Prostate gland (tissue), 2 donors: Measurements from ENCODE around the gene PHF21B. TPM values are rescaled to one million over a fixed set of nuclear protein-coding genes. Genes with fewer than 3 reads are reported as not detected.

ENCODE experiments used
- DNase-seq: peaks from one replicate; pipeline ENCODE4 v3.0.0-alpha.2; 2019; ENCODE audit warnings: low spot score
- H3K27ac ChIP-seq, 2 donors: fragments of 200-600 bp; sonication (generic); 2 replicates each; pipeline ENCODE4 v1.5.1; 2017 to 2019
- H3K27me3 ChIP-seq: fragments of 200-600 bp; sonication (generic); replicated peaks from 2 replicates; pipeline ENCODE4 v1.5.1; 2019; ENCODE audit not compliant: insufficient read depth
- H3K36me3 ChIP-seq, 2 donors: fragments of 200-600 bp; sonication (generic); 1 replicate in 1 of 2; 2 replicates in 1 of 2; pipeline versions ENCODE4 v1.5.1 to v1.8.1; 2017 to 2019
- H3K4me1 ChIP-seq: fragments of 200-600 bp; sonication (generic); replicated peaks from 2 replicates; pipeline ENCODE4 v1.5.1; 2019
- H3K4me3 ChIP-seq, 2 donors: fragments of 200-600 bp; sonication (generic); 2 replicates each; pipeline ENCODE4 v1.5.1; 2017 to 2019
- H3K9me3 ChIP-seq: fragments of 200-600 bp; sonication (generic); 2 replicates; pipeline ENCODE4 v1.5.1; 2017
- CTCF ChIP-seq, 4 experiments: fragments of 200-600 bp in 2 of 4; fragments of 450-650 bp in 2 of 4; sonication (generic) in 2 of 4; IDR thresholded peaks; 1 replicate in 3 of 4; 2 replicates in 1 of 4; pipeline ENCODE4 v1.5.1; 2016 to 2019; ENCODE audit warnings: antibody characterized with exemption in 4 of 4, mild to moderate bottlenecking in 2 of 4, moderate library complexity in 2 of 4
- POLR2A ChIP-seq: fragments of 450-650 bp; IDR thresholded peaks from one replicate; pipeline ENCODE4 v1.6.1; 2016; ENCODE audit warnings: antibody characterized with exemption, mild to moderate bottlenecking
- POLR2AphosphoS5 ChIP-seq: sonication (generic); formaldehyde crosslinking; IDR thresholded peaks from one replicate; pipeline ENCODE4 v1.6.1; 2017; ENCODE audit warnings: antibody characterized with exemption
- WGBS: methylation state at CpG from one replicate; pipeline ENCODE4 v1.1.5; 2018; 5-methylcytosine and 5-hydroxymethylcytosine counted together
- intact Hi-C: fragments of 100-400 bp; cut with DNase I; formaldehyde crosslinking; loops from one replicate; pipeline ENCODE4 v1.14.2; 2022
- total RNA-seq, 2 donors: library from RNA; depleted of rRNA; stranded (reverse); fragments of >200 nt; gene quantifications; one replicate each; pipeline ENCODE4 v1.1.0, GENCODE V29; 2016

PHF21B gene
- total RNA-seq, 2 donors from 2014 or later: 9.7 to 27.3 TPM

- H3K27ac ChIP-seq: no peak overlapping the region
- intact Hi-C loops: no loop called here
- no peak overlapping the region for H3K4me3 ChIP-seq
- H3K27me3 ChIP-seq: peaks cover 2% of the 10 kb centered on the region
- TF ChIP-seq POLR2AphosphoS5 (no peak), CTCF (IDR thresholded peaks at IDR 0.05) (no peak), POLR2A (no peak)
- WGBS: 38% methylated on average over 7 of the region's 7 CpGs
- no peaks in the 10 kb centered on the region for H3K4me1 ChIP-seq
- no peaks in the 10 kb centered on the region for H3K36me3 ChIP-seq
- DNase-seq: no peak
- no peaks in the 10 kb centered on the region for H3K9me3 ChIP-seq
Observed at GRCh38 chr22:45045208-45045607, 35.4 kb upstream of the PHF21B start.

GRCh38 chr22:45042263-45042662 is 32.5 kb upstream of the PHF21B start:
- no peak for TF ChIP-seq CTCF (IDR thresholded peaks at IDR 0.05)
- TF ChIP-seq POLR2AphosphoS5: no peak
- no peak for TF ChIP-seq POLR2A
- H3K27me3 ChIP-seq: no peaks in the 10 kb centered on the region
- H3K4me3 ChIP-seq: no peak overlapping the region
- intact Hi-C loops: no loop called here
- no peak for DNase-seq
- no peaks in the 10 kb centered on the region for H3K36me3 ChIP-seq
- H3K4me1 ChIP-seq: no peaks in the 10 kb centered on the region
- H3K9me3 ChIP-seq: no peaks in the 10 kb centered on the region
- WGBS: 67% methylated on average over 8 of the region's 8 CpGs
- no peak overlapping the region for H3K27ac ChIP-seq

GRCh38 chr22:45039133-45039532 is 29.3 kb upstream of the PHF21B start:
- Histone ChIP-seq H3K4me1 (no peaks in the 10 kb centered on the region), H3K36me3 (no peaks in the 10 kb centered on the region), H3K4me3 (no peak overlapping the region), H3K27me3 (peaks cover 5% of the 10 kb centered on the region), H3K27ac (no peak overlapping the region), H3K9me3 (no peaks in the 10 kb centered on the region)
- intact Hi-C loops: no loop called here
- 70% methylated on average over 8 of the region's 8 CpGs for WGBS
- TF ChIP-seq CTCF (IDR thresholded peaks at IDR 0.05): no peak
- no peak for TF ChIP-seq POLR2A
- TF ChIP-seq POLR2AphosphoS5: no peak
- DNase-seq: no peak

GRCh38 chr22:45036154-45036553 is 26.3 kb upstream of the PHF21B start:
- no peak overlapping the region for H3K27ac ChIP-seq
- DNase-seq: no peak
- H3K4me1 ChIP-seq: no peaks in the 10 kb centered on the region
- WGBS: 24% methylated on average over 15 of the region's 15 CpGs
- TF ChIP-seq POLR2AphosphoS5 (no peak), CTCF (IDR thresholded peaks at IDR 0.05) (no peak), POLR2A (no peak)
- peaks cover 5% of the 10 kb centered on the region for H3K27me3 ChIP-seq
- intact Hi-C loops: no loop called here
- no peaks in the 10 kb centered on the region for H3K36me3 ChIP-seq
- no peaks in the 10 kb centered on the region for H3K9me3 ChIP-seq
- no peak overlapping the region for H3K4me3 ChIP-seq

GRCh38 chr22:45034821-45035220 is 25.0 kb upstream of the PHF21B start:
- Histone ChIP-seq H3K27ac (no peak overlapping the region), H3K4me3 (no peak overlapping the region), H3K36me3 (no peaks in the 10 kb centered on the region), H3K9me3 (no peaks in the 10 kb centered on the region), H3K27me3 (peaks cover 5% of the 10 kb centered on the region), H3K4me1 (no peaks in the 10 kb centered on the region)
- TF ChIP-seq POLR2AphosphoS5 (no peak), CTCF (IDR thresholded peaks at IDR 0.05) (no peak), POLR2A (no peak)
- 91% methylated on average over 8 of the region's 8 CpGs for WGBS
- intact Hi-C loops: no loop called here
- DNase-seq: no peak
